AG20443 (cell line): Measurements from ENCODE around the gene CASP6.

Source experiments
- DNase-seq: peaks from one replicate; pipeline ENCODE4 v3.0.0; 2012; ENCODE audit warnings: low spot score, mixed read lengths

The CASP6 gene

GRCh38 chr4:109671350-109671749 lies 31.9 kb downstream of the CASP6 start:
- DNase-seq, result no peak

GRCh38 chr4:109665783-109666485 lies 37.3 kb downstream of the CASP6 start:
- DNase-seq, result no peak

- no peak for DNase-seq
These were observed 40.5 kb downstream of the CASP6 start for GRCh38 chr4:109662771-109663170.

GRCh38 chr4:109662116-109662515 lies 41.1 kb downstream of the CASP6 start:
- no peak for DNase-seq

- DNase-seq, result no peak
These were observed 44.3 kb downstream of the CASP6 start for GRCh38 chr4:109658871-109659410.

DNA sequence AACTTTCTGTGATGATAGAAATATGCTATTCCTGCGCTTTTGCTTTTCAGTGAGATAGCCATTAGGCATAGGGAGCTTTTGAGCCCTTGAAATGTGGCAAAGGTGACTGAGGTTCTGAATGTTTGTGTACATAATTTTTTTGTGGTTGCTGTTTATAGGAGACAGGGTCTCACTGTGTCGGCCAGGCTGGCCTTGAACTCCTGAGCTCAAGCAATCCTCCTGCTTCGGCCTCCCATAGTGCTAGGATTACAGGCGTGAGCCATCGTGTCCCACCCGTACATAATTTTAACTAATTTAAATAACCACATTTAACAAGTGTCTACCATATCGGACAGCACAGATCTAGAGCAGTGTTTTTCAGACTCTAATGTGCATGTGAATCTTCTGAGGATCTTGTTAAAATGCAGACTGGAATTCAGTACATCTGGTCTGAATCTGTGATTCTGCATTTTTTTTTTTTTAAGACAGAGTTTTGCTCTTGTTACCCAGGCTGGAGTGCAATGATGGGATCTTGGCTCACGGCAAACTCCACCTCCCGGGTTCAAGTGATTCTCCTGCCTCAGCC lies 45.3 kb downstream of the CASP6 start:
- DNase-seq, result no peak

- no peak for DNase-seq
These were observed 47.8 kb downstream of the CASP6 start for GRCh38 chr4:109655396-109655795.

DNA sequence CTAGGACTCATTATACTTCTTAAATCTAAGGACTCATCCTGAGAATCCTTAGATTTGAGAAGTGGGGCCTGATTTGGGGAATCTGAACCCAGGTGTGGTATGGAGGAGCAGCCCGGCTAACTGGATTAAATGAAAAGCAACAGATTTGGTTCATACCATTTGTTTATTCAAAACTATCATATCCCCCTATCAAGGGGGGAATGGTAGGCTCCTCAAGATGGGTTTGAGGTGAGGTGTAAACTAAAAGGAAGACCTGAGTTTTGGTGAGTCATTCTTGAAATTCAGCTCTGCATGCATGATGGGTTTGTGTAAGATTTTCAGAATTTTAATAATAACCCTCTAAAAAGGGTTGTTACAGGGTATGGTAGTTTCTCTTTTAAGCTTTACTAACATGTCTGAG lies 53.4 kb downstream of the CASP6 start:
- no peak for DNase-seq

DNA sequence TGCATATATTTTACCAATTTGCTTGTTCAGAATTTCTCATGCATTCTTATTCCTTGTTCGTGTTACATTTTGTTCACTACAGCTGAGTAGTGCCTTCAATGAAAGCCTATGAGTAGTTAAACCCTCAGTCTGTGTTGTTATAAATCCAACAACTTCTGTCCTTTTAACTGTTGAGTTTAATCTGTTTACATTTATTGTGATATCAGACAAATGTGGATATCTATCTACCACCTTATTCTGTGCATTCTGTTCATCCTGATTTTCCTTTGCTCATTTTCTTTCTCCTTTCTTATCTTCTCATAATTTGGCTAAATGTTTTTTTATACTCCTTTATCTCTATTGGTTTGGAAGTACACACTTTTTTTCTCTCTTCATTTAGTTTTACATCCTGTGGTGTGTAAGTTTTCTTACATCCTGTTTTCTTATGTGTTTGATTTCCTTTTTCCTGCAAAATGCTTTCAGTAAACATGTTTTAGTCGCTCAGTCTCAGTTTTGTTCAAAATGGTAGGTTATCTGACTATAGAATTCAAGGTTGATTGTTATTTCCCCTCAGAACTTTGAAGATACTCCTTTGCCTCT lies 54.2 kb downstream of the CASP6 start:
- no peak for DNase-seq

- DNase-seq, result no peak
These were observed 54.8 kb downstream of the CASP6 start for GRCh38 chr4:109648266-109648996.

DNA sequence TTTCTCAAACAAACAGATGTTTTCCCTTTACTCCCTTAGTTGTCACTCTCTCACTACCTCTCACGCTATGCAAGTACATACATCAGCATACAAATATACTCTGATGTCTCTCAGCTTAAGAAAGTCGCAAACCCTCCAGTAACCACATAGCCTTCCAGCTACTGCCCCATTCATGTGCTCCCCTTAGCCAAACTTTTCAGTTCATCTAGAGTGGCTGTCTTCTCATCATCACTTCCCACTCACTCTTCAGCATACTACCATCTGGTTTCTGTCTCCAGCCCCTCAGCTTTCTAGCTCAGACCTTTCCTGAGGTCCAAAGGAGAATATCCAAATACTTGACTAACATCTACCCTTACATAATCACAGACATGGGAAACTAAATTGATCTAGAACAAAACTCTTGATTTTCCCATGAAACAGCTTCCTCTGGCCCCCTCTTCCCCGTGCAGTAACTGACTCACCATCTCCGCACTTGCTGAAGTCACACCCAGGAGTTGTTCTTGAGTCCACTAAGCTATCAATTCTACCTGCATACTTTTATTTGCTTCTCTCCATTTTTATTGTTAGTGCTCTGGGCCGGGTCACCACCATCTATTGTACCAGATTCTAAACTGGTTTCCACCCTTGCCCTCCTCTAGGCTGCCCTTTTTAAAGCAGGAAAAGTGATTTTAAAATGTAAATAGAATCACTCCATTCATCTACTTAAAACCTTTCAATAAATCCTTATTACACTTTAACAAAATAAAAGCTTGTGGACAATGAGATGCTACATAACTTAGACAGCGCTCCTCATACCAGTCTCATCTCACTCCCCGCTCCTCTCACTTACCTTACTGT lies 57.2 kb downstream of the CASP6 start:
- no peak for DNase-seq

- DNase-seq, result no peak
These were observed 62.6 kb downstream of the CASP6 start for GRCh38 chr4:109640644-109641043.
